A549 (cell line): ENCODE measurements around the gene CSRNP2. TPM values are rescaled to one million over a fixed set of nuclear protein-coding genes. Genes with fewer than 3 reads are reported as not detected.

Experiments used
- ATAC-seq, 2 experiments: fragments of 200-7000 bp in 1 of 2; fragments of >200 bp in 1 of 2; cut with Nextera tagmentation in 1 of 2; cut with Tn5 transposase in 1 of 2; 3 replicates each; pipeline versions ENCODE4 v1.8.0 to v1.9.1; 2018 to 2020; ENCODE audit warnings: mild to moderate bottlenecking in 1 of 2, moderate library complexity in 1 of 2
- CTCF ChIA-PET: fragments of 300-600 bp; sonication (Branson Sonifier 250); formaldehyde crosslinking; extraction: SDS; loops from one replicate; lab custom pipeline; 2021; ENCODE audit warnings: antibody characterized with exemption, inconsistent platforms; lab: Yijun Ruan, JAX
- POLR2A ChIA-PET: fragments of 350-600 bp; formaldehyde crosslinking; extraction: SDS; loops from one replicate; lab custom pipeline; 2021; ENCODE audit warnings: antibody characterized with exemption, inconsistent platforms; lab: Yijun Ruan, JAX
- DNase-seq, 2 experiments: peaks; one replicate each; pipeline versions ENCODE4 v3.0.0 to v3.0.0-alpha.2; 2011 to 2016; ENCODE audit warnings: low read depth in 1 of 2, low spot score in 1 of 2
- FAIRE-seq: peaks from 2 replicates; lab custom pipeline; 2011; peaks lifted over from hg19 to GRCh38; lab: Jason Lieb, UNC
- H3K27ac ChIP-seq, 2 experiments: fragments of >200 bp; sonication (Bioruptor Twin); formaldehyde crosslinking; 3 replicates each; pipeline ENCODE4 v1.5.1; 2016 to 2017
- H3K4me1 ChIP-seq: fragments of >200 bp; sonication (Bioruptor Twin); formaldehyde crosslinking; 3 replicates; pipeline ENCODE4 v1.6.1; 2016
- H3K4me2 ChIP-seq: fragments of >200 bp; sonication (Bioruptor Twin); formaldehyde crosslinking; 3 replicates; pipeline ENCODE4 v1.6.1; 2016
- H3K4me3 ChIP-seq: fragments of >200 bp; sonication (Bioruptor Twin); formaldehyde crosslinking; 3 replicates; pipeline ENCODE4 v1.5.1; 2016
- H3K9me3 ChIP-seq: fragments of >200 bp; sonication (Bioruptor Twin); formaldehyde crosslinking; 3 replicates; pipeline ENCODE4 v1.6.1; 2016
- BHLHE40 ChIP-seq: IDR thresholded peaks from 2 replicates; pipeline ENCODE4 v1.6.1; 2012; ENCODE audit warnings: low read depth, low read length, inconsistent platforms
- CEBPB ChIP-seq, 2 experiments: fragments of >200 bp in 1 of 2; sonication (Bioruptor Twin) in 1 of 2; formaldehyde crosslinking in 1 of 2; IDR thresholded peaks; 2 replicates each; pipeline ENCODE4 v1.6.1; 2012 to 2016
- EHF ChIP-seq: fragments of 250-450 bp; sonication (Bioruptor Pico); IDR thresholded peaks from 2 replicates; pipeline ENCODE4 v1.5.0; 2020; ENCODE audit warnings: mild to moderate bottlenecking
- ELK1 ChIP-seq: fragments of 150-350 bp; IDR thresholded peaks from 2 replicates; pipeline ENCODE4 v1.6.1; 2014; ENCODE audit warnings: low read depth, mild to moderate bottlenecking, low read length
- HOXB13 ChIP-seq: fragments of 250-450 bp; sonication (Bioruptor Pico); IDR thresholded peaks from 2 replicates; pipeline ENCODE4 v1.5.0; 2020; ENCODE audit warnings: low read depth, mild to moderate bottlenecking, moderate library complexity
- HOXB5 ChIP-seq: fragments of 250-450 bp; sonication (Bioruptor Pico); IDR thresholded peaks from 2 replicates; pipeline ENCODE4 v1.5.0; 2020; ENCODE audit warnings: mild to moderate bottlenecking, moderate library complexity
- MAFK ChIP-seq: fragments of 450-650 bp; IDR thresholded peaks from 2 replicates; pipeline ENCODE4 v1.6.1; 2014; ENCODE audit not compliant: partially characterized antibody
- NPAS2 ChIP-seq: fragments of 250-450 bp; sonication (Bioruptor Pico); IDR thresholded peaks from 2 replicates; pipeline ENCODE4 v1.8.0; 2022; ENCODE audit warnings: mild to moderate bottlenecking, moderate library complexity, borderline replicate concordance
- NR3C1 ChIP-seq: fragments of >200 bp; sonication (Bioruptor Twin); formaldehyde crosslinking; IDR thresholded peaks from 3 replicates; pipeline ENCODE4 v1.6.1; 2017
- PHF8 ChIP-seq: fragments of 200-600 bp; sonication (generic); IDR thresholded peaks from 2 replicates; pipeline ENCODE4 v1.6.1; 2016; ENCODE audit warnings: low read depth, mild to moderate bottlenecking, antibody characterized with exemption, moderate library complexity, borderline replicate concordance
- RFX5 ChIP-seq: fragments of 450-650 bp; IDR thresholded peaks from 2 replicates; pipeline ENCODE4 v1.7.1; 2014; ENCODE audit warnings: antibody characterized with exemption, mild to moderate bottlenecking, moderate library complexity
- RNF2 ChIP-seq: fragments of 200-600 bp; sonication (generic); IDR thresholded peaks from 2 replicates; pipeline ENCODE4 v1.6.1; 2016; ENCODE audit warnings: low read depth, mild to moderate bottlenecking, antibody characterized with exemption, moderate library complexity, borderline replicate concordance
- TFCP2L1 ChIP-seq: fragments of 250-450 bp; sonication (Bioruptor Pico); IDR thresholded peaks from 2 replicates; pipeline ENCODE4 v1.5.0; 2021; ENCODE audit warnings: mild to moderate bottlenecking
- TP53 ChIP-seq: fragments of 250-450 bp; sonication (Bioruptor Pico); IDR thresholded peaks from 2 replicates; pipeline ENCODE4 v1.5.0; 2021; ENCODE audit warnings: mild to moderate bottlenecking, moderate library complexity
- WGBS: methylation state at CpG from one replicate; pipeline ENCODE4 v1.1.6; 2017; ENCODE audit errors: missing lambda C conversion rate; 5-methylcytosine and 5-hydroxymethylcytosine counted together
- polyA plus RNA-seq, 4 experiments: library from polyadenylated mRNA; depleted of rRNA in 3 of 4; stranded (reverse); fragments of >200 nt; fragmentation: RNase III in 1 of 4; extraction: RNeasy Plus Mini Kit Qiagen cat#74134 plus additional on column Dnase treatment in 1 of 4; gene quantifications; 2 replicates in 3 of 4; 3 replicates in 1 of 4; pipeline ENCODE4 v1.2.3, GENCODE V29; 2011 to 2017
- TF ChIP-seq, protein P1 (sequence below): IDR thresholded peaks from 2 replicates; pipeline ENCODE4 v1.6.1; 2012
- TF ChIP-seq, protein P2 (sequence below): IDR thresholded peaks from 2 replicates; pipeline ENCODE4 v1.6.1; 2012

Gene CSRNP2
- polyA plus RNA-seq, 2 of the 4 experiments (the other 2 are of a cell fraction) = 11.1 to 20.3 TPM

DNA sequence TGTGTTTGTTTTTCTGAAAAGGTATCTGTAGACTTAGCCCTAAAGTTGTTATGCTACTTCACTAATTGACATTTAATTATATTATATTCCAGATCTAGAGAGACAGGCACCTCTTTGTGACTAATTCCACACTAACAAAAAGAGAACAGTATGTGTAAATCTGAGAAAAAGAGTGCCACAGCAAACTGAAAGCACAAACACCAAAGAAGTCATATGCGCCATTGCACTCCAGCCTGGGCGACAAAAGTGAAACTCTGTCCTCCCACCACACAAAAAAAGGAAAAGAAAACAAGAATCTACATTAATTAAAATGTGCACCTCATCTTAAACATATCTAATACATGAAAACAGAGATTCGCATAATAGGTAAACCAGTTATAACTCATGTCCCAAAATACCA is 4.4 kb upstream of the CSRNP2 start:
- Histone ChIP-seq H3K9me3 (no peaks in the 10 kb centered on the region), H3K4me2 (no peak overlapping the region), H3K4me3 (no peak overlapping the region), H3K27ac (no peak overlapping the region), H3K4me1 (no peaks in the 10 kb centered on the region)
- 90% methylated on average over 3 of the region's 3 CpGs for WGBS
- ChIA-PET POLR2A (no interaction called here), CTCF (no interaction called here)
- FAIRE-seq (no peak), DNase-seq (no peak), ATAC-seq (no peak)
- TF ChIP-seq HOXB5 (CRISPR knock-in tag) (no peak), TP53 (CRISPR knock-in tag) (no peak), HOXB13 (no peak), NR3C1 (no peak), NPAS2 (no peak), PHF8 (no peak), TFCP2L1 (CRISPR knock-in tag) (no peak), BHLHE40 (no peak), EHF (CRISPR knock-in tag) (no peak)
- TF ChIP-seq, protein P1, sequence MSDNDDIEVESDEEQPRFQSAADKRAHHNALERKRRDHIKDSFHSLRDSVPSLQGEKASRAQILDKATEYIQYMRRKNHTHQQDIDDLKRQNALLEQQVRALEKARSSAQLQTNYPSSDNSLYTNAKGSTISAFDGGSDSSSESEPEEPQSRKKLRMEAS = no peak
- TF ChIP-seq, protein P2, sequence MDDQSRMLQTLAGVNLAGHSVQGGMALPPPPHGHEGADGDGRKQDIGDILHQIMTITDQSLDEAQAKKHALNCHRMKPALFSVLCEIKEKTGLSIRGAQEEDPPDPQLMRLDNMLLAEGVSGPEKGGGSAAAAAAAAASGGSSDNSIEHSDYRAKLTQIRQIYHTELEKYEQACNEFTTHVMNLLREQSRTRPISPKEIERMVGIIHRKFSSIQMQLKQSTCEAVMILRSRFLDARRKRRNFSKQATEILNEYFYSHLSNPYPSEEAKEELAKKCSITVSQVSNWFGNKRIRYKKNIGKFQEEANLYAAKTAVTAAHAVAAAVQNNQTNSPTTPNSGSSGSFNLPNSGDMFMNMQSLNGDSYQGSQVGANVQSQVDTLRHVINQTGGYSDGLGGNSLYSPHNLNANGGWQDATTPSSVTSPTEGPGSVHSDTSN = no peak

DNA sequence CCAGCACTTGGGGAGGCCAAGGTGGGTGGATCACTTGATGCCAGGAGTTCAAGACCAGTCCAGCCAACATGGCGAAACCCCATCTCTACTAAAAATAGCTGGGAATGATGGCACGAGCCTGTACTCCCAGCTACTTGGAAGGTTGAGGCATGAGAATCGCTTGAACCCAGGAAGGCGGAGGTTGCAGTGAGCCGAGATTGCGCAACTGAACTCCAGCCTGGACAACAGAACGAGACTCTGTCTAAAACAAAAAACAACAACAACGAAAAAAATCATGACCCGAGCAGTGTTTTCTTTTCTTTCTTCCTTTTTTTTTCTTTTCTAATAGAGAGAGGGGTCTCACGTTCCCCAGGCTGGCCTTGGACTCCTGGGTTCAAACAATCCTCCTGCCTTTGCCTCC is 3.5 kb upstream of the CSRNP2 start:
- TF ChIP-seq CEBPB (IDR thresholded peaks at IDR 0.05) = peak; percentile 71 to 86; a peak in 3 of 4 replicates
- TF ChIP-seq ELK1 = no peak
- no peak for DNase-seq
- H3K9me3 ChIP-seq = no peaks in the 10 kb centered on the region
- ChIA-PET POLR2A (interaction anchor here (0.6 kb wide), 1 partner anchor 16 kb away, joined by 3 read pairs; no protein-coding TSS in a partner anchor), CTCF (interaction anchor here (0.6 to 1.9 kb wide), 2 partner anchors 15 to 420 kb away, joined by 4 read pairs; no protein-coding TSS in a partner anchor)
- 91% methylated on average over 10 of the region's 10 CpGs for WGBS
- FAIRE-seq = no peak
- H3K4me2 ChIP-seq = no peak overlapping the region
- no peak overlapping the region for H3K27ac ChIP-seq
- peaks cover 5% of the 10 kb centered on the region; the same call in 2 of the 3 replicates for H3K4me1 ChIP-seq
- no peak for ATAC-seq
- no peak overlapping the region for H3K4me3 ChIP-seq

DNA sequence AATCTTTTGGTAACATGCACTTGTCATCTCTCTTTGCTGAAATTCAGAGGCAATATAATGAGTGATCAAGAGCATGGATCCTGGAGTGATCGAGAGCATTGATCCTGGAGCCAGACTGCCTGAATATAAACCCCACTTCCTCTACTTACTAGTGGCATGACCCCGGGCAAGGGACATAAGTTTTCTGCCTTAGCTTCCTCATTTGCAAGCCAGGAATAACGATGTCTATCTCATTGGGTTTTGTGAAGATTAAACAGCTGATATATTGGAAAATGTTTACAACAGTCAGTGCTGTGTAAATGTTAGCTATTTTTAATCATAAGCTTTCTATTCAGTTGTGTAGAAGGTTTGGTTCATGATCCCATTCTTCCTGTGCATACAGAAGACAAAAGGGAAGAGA is 2.4 kb upstream of the CSRNP2 start:
- Histone ChIP-seq H3K4me1 (peaks cover 11% of the 10 kb centered on the region; the same call in 2 of the 3 replicates), H3K4me3 (no peak overlapping the region), H3K27ac (no peak overlapping the region), H3K4me2 (no peak overlapping the region), H3K9me3 (no peaks in the 10 kb centered on the region)
- ChIA-PET POLR2A (interaction anchor here (0.6 kb wide), 1 partner anchor 132 kb away, joined by 7 read pairs; the partner anchor contains the start of gene POU6F1), CTCF (interaction anchor here (0.6 to 1.9 kb wide), 2 partner anchors 16 to 278 kb away, joined by 3 to 4 read pairs; no protein-coding TSS in a partner anchor)
- no peak for DNase-seq
- 81% methylated on average over 3 of the region's 3 CpGs for WGBS
- TF ChIP-seq RNF2 (no peak), RFX5 (no peak), MAFK (no peak), HOXB13 (no peak)
- no peak for ATAC-seq
- FAIRE-seq = no peak

- ChIA-PET CTCF (no interaction called here), POLR2A (interaction anchor here (0.6 to 2.5 kb wide), 27 partner anchors 9 to 1046 kb away, joined by 3 to 28 read pairs (median 6); partner anchors contain the start of genes DAZAP2, POU6F1, SLC11A2 and TFCP2)
- peak overlapping the region; percentile 98 for H3K4me3 ChIP-seq
- H3K4me1 ChIP-seq = peaks cover 11% of the 10 kb centered on the region; the same call in 2 of the 3 replicates
- H3K27ac ChIP-seq = peak overlapping the region; percentile 96 to 97
- ATAC-seq = peak; percentile 54 to 55
- WGBS = 5% methylated on average over 18 of the region's 18 CpGs
- peak overlapping the region; percentile 89 for H3K4me2 ChIP-seq
- TF ChIP-seq TFCP2L1 (CRISPR knock-in tag) (peak; percentile 52; the same call in 1 of the 2 replicates), NR3C1 (no peak)
- no peaks in the 10 kb centered on the region for H3K9me3 ChIP-seq
- DNase-seq = peak; percentile 20 to 52
- FAIRE-seq = no peak
Observed at GRCh38 chr12:51082561-51083125, 753 bp downstream of the CSRNP2 start.
